Esophagus muscularis mucosa (tissue), 4 donors: ENCODE measurements around the gene SEPTIN8.

Source experiments
- CTCF ChIP-seq, 3 experiments: fragments of 200-600 bp in 2 of 3; fragments of 450-650 bp in 1 of 3; sonication (generic) in 2 of 3; IDR thresholded peaks; one replicate each; pipeline ENCODE4 v1.5.1; 2017 to 2019; ENCODE audit warnings: antibody characterized with exemption in 3 of 3, mild to moderate bottlenecking in 2 of 3, moderate library complexity in 1 of 3
- EP300 ChIP-seq: sonication (generic); formaldehyde crosslinking; IDR thresholded peaks from one replicate; pipeline ENCODE4 v1.6.1; 2017; ENCODE audit warnings: antibody characterized with exemption
- POLR2A ChIP-seq: fragments of 450-650 bp; IDR thresholded peaks from one replicate; pipeline ENCODE4 v1.6.1; 2017; ENCODE audit warnings: antibody characterized with exemption, moderate library complexity, mild to moderate bottlenecking, low read depth
- POLR2AphosphoS5 ChIP-seq, 2 donors: sonication (generic); formaldehyde crosslinking; IDR thresholded peaks; one replicate each; pipeline ENCODE4 v1.6.1; 2017; ENCODE audit warnings: antibody characterized with exemption in 2 of 2

DNA sequence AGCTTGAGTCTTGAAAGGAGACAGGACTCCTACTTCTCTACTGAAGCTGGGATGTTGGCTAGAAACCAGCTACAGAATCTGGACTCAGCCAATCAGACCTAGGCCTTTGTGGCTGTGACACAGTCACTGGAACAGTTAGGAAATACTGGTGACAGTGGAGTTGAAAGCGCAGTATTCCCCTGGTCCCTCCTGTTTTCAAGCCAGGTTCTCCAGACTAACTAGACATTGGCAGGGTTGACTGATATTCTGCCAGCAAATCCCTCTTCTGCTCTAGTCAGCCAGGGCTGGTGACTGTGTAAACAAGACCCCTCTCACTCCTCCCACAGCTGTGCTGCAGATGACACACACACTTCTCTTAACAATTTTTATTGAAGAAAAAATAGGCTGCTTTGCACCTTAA, 44.8 kb upstream of the SEPTIN8 start:
- no peak for TF ChIP-seq POLR2A
- no peak for TF ChIP-seq CTCF (IDR thresholded peaks at IDR 0.05)
- TF ChIP-seq POLR2AphosphoS5 (IDR thresholded peaks at IDR 0.05), result no peak
- TF ChIP-seq EP300, result no peak
